T-helper 2 cell treated with Interferon-gamma antibody and Interleukin-4, amounts not matched to agents 5 μg/mL and 100 μg/mL, for 36 hours (primary cell): Measurements from ENCODE around the gene NRG2.

Source experiments
- DNase-seq: peaks from one replicate; pipeline ENCODE4 v3.0.0; 2021; ENCODE audit warnings: low spot score
- H3K27ac Mint-ChIP-seq: one replicate; pipeline ENCODE4 v1.8.0; 2021; ENCODE audit warnings: mild to moderate bottlenecking, mixed read lengths
- H3K27me3 Mint-ChIP-seq: one replicate; pipeline ENCODE4 v1.8.0; 2021; ENCODE audit warnings: low read depth, mixed read lengths
- H3K36me3 Mint-ChIP-seq: one replicate; pipeline ENCODE4 v1.8.0; 2021; ENCODE audit warnings: low read depth, mixed read lengths
- H3K4me1 Mint-ChIP-seq: one replicate; pipeline ENCODE4 v1.8.0; 2021; ENCODE audit warnings: low read depth, mixed read lengths
- H3K4me3 Mint-ChIP-seq: one replicate; pipeline ENCODE4 v1.8.0; 2022; ENCODE audit warnings: mild to moderate bottlenecking, moderate library complexity, mixed read lengths
- H3K9me3 Mint-ChIP-seq: one replicate; pipeline ENCODE4 v1.8.0; 2021; ENCODE audit warnings: mixed read lengths

The NRG2 gene

DNA sequence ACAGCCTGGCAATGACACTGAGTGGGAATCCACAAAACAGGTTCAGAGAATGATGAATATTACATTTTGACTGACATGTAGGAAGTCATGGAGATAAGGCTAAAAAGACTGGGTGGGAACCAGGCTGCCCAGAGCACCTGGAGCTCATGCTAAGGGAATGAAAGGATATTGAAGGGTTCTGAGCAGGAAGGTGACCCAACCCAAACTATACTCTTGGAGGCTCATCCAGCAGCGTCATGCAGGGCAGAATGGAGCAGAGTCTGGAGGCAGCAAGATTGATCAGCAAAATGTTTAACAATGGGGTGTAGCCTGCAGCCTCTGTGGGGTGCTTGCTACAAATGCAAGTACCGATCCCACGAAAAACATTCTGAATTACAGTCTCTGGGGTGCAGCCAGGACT lies 127.3 kb downstream of the NRG2 start:
- no peak overlapping the region for H3K4me3 Mint-ChIP-seq
- no peak for DNase-seq
- peaks cover 10% of the 10 kb centered on the region for H3K27me3 Mint-ChIP-seq
- H3K9me3 Mint-ChIP-seq = no peaks in the 10 kb centered on the region
- no peak overlapping the region for H3K27ac Mint-ChIP-seq
- H3K36me3 Mint-ChIP-seq = no peaks in the 10 kb centered on the region
- no peaks in the 10 kb centered on the region for H3K4me1 Mint-ChIP-seq

DNA sequence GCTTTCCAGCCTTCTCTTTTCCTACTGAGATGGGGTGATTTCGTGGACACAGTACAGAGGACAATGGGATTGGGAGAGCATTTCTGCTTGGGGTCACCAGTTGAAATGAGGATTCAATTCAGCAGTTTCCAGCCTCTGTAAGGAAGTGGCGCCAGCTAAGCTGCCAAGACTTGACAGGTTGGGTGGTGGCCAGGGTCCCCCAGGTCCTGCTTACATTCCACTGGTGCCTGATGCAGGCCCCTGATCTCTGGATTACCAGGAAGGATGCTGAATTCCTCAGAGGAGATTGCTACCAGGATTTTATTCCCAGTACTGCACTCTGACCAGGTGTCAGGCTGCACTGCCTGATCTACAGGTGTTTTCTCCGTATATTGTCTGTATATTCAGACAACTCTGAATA lies 127.8 kb downstream of the NRG2 start:
- Mint-ChIP-seq H3K4me3 (no peak overlapping the region), H3K27me3 (peaks cover 7% of the 10 kb centered on the region), H3K9me3 (no peaks in the 10 kb centered on the region), H3K4me1 (no peaks in the 10 kb centered on the region), H3K27ac (no peak overlapping the region), H3K36me3 (no peaks in the 10 kb centered on the region)
- DNase-seq = no peak

DNA sequence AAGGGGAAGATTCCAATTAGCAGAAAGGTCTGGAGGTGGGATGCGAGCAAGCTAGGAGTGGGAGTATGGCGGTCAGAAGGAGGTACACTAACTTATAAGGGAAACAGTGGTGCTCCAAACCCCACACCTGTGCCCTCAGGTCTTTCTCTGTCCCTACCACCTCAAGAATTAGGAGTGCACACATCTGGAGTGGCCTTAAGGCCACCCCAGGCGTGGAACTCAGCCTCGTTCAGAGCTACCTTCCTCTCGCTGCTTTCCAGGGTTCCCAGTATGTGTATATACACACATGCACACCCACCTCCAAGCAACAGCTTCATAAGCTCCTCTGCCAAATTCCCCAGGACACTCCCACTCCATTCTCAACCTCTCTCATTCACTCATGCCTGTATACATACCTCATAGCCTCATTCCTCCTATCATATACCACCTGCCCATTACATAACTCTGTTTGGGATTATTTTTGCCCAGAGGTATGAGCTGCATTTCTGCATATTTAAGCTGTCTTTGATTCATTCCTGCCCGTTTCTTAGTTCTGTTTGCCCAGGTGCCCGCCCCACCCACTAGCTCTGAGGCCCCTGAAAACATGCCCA lies 128.8 kb downstream of the NRG2 start:
- Mint-ChIP-seq H3K27ac (no peak overlapping the region), H3K4me1 (no peaks in the 10 kb centered on the region), H3K4me3 (no peak overlapping the region), H3K36me3 (no peaks in the 10 kb centered on the region), H3K9me3 (no peaks in the 10 kb centered on the region), H3K27me3 (peaks cover 7% of the 10 kb centered on the region)
- no peak for DNase-seq

DNA sequence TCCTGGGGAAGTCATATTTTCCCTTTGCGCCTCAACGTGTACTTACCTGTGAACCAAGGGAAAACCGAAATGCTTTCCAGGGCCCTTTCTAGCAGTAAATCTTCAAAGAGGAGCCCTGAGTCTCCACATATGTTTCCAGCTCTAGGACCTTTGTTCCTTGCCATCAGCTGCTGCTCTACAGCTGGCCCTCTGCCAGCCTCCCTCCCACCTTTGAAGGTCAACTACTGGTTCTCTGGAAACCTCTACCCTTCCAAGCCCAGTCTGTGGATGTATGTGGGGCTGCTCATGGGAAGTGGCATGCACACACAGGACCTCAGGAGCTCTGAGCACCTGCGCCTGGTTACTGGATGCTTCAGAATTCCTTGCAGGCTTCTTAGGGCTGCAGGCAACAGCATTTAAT lies 130.3 kb downstream of the NRG2 start:
- no peak for DNase-seq
- Mint-ChIP-seq H3K4me3 (no peak overlapping the region), H3K36me3 (no peaks in the 10 kb centered on the region), H3K27me3 (peaks cover 7% of the 10 kb centered on the region), H3K9me3 (no peaks in the 10 kb centered on the region), H3K27ac (no peak overlapping the region), H3K4me1 (no peaks in the 10 kb centered on the region)

DNA sequence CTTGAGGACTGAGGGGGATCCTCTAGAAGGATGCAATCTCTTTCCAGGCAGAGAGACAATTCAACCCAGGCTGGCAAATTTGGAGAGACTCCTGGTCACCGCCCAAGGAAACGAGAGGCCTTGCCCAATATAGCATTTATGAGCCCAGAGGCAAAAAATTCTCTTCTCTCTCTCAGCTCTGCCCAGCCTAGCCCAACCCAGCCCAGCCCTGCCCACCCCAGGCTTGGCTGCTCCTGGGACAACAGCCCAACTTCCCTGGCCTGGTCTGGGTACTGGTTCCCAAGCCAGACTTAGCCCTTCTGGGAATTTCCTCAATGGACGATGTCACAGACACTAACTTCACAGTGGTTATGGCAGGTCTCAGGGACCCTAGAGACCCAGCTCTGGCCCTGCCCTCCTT lies 130.9 kb downstream of the NRG2 start:
- no peaks in the 10 kb centered on the region for H3K4me1 Mint-ChIP-seq
- DNase-seq = no peak
- H3K9me3 Mint-ChIP-seq = no peaks in the 10 kb centered on the region
- H3K27me3 Mint-ChIP-seq = peaks cover 7% of the 10 kb centered on the region
- H3K4me3 Mint-ChIP-seq = no peak overlapping the region
- H3K36me3 Mint-ChIP-seq = no peaks in the 10 kb centered on the region
- H3K27ac Mint-ChIP-seq = no peak overlapping the region

DNA sequence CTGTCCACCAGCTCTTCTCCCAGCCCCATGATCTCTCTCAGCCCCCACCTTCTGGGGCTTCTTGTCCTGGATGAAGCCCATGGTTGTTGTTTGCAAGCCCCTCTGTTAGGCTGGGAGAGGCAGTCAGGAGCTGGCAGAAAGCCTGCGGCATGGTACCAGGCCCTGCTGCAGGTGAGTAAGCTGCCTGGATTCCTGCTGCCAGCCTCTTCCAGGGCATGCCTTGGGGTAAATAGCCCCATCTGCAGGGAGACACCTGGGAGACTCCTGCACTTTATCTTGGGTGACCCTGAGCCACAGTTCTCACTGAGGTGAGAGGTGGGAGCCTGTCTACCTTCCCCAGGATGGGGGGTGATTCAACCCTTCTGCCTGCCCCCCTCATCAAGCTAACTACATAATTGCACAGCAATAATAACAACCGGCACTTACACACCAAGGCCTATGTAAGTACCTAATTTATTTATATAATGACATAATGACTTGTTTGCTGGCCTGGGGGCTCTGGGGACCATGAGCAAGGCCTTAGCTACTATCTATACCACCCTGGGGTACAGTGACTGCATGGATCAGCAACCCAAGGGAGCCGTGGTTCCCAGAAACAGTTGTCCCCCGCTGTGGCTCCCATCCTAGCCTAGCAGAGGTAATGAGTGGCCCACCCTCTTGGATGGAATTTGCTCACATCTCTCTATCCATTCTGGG lies 131.5 kb downstream of the NRG2 start:
- no peak for DNase-seq
- no peaks in the 10 kb centered on the region for H3K9me3 Mint-ChIP-seq
- H3K36me3 Mint-ChIP-seq = no peaks in the 10 kb centered on the region

DNA sequence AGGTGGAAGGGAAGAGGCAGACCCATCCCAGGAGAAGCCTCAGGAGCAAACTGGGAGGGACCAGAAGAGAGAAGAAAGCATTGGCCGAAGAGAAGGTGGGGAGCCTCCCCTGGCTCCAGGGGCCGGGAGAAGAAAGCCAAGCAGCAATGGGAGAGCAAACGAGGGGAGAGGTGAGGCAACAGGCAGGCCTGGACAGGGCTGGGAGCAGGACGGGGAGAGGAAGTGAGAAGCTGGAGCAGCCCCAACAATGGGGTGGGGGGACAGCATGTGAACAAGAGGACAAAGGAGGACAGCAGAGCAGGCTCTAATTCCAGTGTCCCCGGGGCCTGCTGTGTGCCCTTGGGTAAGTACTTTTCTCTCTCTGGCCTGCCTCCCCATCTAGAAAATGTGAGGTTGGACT lies 132.2 kb downstream of the NRG2 start:
- no peaks in the 10 kb centered on the region for H3K9me3 Mint-ChIP-seq
- H3K27ac Mint-ChIP-seq = no peak overlapping the region
- H3K36me3 Mint-ChIP-seq = no peaks in the 10 kb centered on the region
- H3K27me3 Mint-ChIP-seq = peaks cover 7% of the 10 kb centered on the region
- DNase-seq = no peak
- no peaks in the 10 kb centered on the region for H3K4me1 Mint-ChIP-seq
- no peak overlapping the region for H3K4me3 Mint-ChIP-seq

More for the DNA sequence above, 131.5 kb downstream of the NRG2 start:
- Mint-ChIP-seq H3K27ac (no peak overlapping the region), H3K4me1 (no peaks in the 10 kb centered on the region), H3K4me3 (no peak overlapping the region), H3K27me3 (peaks cover 7% of the 10 kb centered on the region)

DNA sequence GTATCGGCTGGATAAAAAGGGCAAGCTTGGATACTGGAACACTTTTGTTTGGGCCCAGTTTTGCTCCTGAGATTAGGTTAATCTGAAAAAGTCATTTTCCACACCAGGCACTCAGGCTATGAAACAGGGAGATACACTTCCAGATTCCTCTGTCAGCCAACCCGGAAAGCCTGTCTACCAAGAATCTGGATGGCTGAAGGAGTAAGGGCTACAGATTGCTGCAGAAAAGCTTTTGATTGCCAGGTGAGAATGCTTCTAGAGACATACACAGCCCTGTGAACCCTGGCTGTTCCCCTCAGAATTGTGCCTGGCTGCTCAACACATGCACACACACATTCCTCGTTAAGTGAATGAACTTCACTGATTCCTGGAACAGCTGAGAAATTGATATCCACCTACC lies 133.1 kb downstream of the NRG2 start:
- H3K36me3 Mint-ChIP-seq = no peaks in the 10 kb centered on the region
- no peak overlapping the region for H3K27ac Mint-ChIP-seq
- H3K4me1 Mint-ChIP-seq = no peaks in the 10 kb centered on the region
- H3K27me3 Mint-ChIP-seq = peaks cover 2% of the 10 kb centered on the region
- no peak for DNase-seq
- H3K4me3 Mint-ChIP-seq = no peak overlapping the region
- H3K9me3 Mint-ChIP-seq = no peaks in the 10 kb centered on the region

DNA sequence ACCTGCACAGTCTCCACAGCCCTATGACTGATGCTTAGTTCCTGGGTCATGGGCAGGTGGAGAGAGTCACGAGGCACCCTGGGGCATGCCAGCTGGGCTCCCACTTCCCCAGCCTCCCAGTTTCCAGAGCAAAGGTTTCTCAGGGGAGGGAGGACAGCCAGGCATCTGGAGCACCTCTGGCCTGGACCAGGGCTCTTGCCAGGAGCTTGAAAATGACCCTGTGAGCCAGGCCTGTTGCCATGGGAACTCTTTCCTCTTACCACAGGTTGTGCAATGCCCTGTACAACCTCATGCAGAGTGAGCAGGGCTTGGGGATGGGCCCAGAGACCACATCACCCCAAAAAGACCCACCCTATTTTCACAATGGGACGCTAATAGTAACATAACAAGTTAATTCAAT lies 134.3 kb downstream of the NRG2 start:
- H3K4me1 Mint-ChIP-seq = no peaks in the 10 kb centered on the region
- no peaks in the 10 kb centered on the region for H3K9me3 Mint-ChIP-seq
- DNase-seq = no peak
- no peak overlapping the region for H3K4me3 Mint-ChIP-seq
- H3K27me3 Mint-ChIP-seq = peaks cover 2% of the 10 kb centered on the region
- H3K36me3 Mint-ChIP-seq = no peaks in the 10 kb centered on the region
- no peak overlapping the region for H3K27ac Mint-ChIP-seq

DNA sequence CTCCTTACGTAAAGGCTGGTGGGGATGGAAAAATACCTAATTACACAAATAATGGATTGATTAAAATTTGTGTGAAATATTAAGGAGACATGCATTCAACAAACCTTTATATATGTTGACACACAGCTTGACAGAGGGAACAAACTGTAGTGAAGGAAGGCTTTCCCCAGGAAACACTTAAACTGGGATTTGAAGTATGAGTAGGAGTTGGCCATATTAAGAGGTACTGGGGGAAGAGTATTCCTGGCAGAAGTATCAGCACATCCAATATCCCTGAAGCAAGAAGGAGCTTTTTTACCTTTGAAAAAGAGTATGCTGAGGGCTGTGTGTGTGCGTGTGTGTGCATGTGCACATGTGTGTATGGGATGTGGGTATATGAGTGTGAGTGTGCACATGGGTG lies 136.4 kb downstream of the NRG2 start:
- no peak overlapping the region for H3K4me3 Mint-ChIP-seq
- no peak overlapping the region for H3K27ac Mint-ChIP-seq
- no peaks in the 10 kb centered on the region for H3K4me1 Mint-ChIP-seq
- no peak for DNase-seq
- no peaks in the 10 kb centered on the region for H3K36me3 Mint-ChIP-seq
- no peaks in the 10 kb centered on the region for H3K9me3 Mint-ChIP-seq
- peaks cover 19% of the 10 kb centered on the region for H3K27me3 Mint-ChIP-seq

DNA sequence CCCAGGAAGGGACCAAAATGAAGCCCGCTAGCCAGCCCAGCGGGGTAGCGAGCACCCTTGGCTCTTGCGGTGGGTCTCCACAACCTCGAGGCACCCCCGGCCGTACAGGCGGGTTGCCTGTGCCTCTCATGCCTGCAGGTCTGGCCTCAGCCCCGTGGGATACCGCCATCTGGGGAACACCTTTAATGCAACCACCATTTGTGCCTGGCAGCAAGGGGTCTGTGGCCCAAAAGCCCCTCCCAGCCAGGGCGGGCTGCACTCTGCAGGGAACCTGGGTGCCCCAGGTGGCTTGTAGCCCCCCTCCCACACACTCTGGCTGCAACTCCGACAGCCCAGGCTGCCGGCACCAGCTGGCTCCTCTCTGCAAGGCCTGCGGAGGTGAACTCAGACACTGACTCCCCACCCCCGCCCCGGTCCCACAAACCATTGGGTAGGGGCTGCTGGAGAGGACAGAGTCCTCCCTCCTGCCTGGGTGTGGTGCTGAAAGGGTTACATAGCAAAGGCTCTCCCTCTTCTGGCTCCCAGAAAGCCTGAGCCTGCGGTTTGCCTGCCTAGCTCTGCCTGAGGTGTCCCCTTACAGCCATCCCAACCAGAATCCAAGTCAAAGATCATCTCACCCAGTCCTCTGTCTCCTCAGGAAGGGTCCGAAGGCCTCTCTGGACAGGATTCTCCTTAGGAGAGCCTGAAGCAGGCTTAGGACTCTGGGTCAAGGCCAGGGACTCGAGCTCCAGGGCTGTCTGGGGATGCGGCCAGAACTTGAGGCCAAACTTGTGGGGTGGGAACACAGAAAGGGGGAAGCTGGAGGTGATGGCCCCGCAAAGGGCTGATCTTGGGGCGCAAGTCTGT lies 138.1 kb downstream of the NRG2 start:
- H3K27ac Mint-ChIP-seq = no peak overlapping the region
- no peak overlapping the region for H3K4me3 Mint-ChIP-seq
- no peaks in the 10 kb centered on the region for H3K9me3 Mint-ChIP-seq
- H3K4me1 Mint-ChIP-seq = no peaks in the 10 kb centered on the region
- H3K27me3 Mint-ChIP-seq = peaks cover 30% of the 10 kb centered on the region
- no peak for DNase-seq
- H3K36me3 Mint-ChIP-seq = no peaks in the 10 kb centered on the region

DNA sequence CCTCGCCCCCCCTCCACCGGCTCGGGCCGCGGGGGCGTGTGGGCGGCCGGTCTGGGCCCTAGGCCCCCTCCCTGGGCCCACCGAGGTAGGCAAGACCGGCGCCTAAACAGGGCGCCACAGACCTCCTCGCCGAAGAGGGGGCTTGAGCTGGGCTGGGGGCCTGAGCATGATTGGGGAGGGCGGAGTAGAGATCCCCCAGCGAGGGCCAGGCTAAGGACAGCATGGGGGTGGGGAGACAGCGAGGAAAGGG lies 138.6 kb downstream of the NRG2 start:
- Mint-ChIP-seq H3K27me3 (peaks cover 32% of the 10 kb centered on the region), H3K4me3 (no peak overlapping the region), H3K27ac (no peak overlapping the region)

DNA sequence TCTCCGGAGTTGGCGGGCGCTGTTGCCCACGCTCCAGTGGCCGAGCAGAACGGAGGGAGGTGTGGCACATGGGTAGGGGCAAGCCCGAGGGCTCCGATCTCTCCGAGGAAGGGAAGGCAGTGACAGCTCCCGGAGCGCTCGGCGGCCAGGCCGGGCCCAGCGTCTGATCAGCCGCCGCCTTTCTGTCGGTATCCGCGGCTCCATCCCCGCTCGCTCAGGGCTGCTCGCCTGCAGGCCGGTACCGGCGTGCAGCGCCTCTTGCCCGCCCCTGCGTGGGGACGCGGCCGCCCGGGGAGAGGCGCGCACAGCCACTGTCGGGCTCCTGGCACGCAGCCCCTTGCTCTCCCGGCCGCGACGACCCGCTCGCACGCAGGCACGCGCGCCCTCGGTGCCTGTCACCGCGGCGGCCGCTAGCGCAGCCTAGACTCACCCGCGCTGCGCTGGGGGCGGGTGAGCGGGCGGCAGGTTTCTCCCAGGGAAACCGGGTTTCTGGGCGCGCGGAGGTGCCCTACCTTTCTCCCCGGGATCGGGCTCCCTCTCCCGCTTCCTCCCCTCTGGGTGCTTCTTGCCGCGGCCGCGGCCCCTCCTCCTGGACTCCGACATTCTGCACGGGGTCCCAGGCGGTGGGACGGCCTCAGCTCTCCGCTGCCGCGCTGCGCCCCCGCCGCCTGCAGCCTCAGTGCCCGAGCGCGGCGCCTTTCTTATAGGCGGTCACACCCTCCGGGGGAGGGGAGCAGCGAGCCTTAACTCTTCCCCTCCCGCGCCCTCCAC lies 139.1 kb downstream of the NRG2 start:
- DNase-seq = no peak
- Mint-ChIP-seq H3K27ac (no peak overlapping the region), H3K4me1 (no peaks in the 10 kb centered on the region), H3K36me3 (no peaks in the 10 kb centered on the region), H3K27me3 (peaks cover 32% of the 10 kb centered on the region), H3K4me3 (no peak overlapping the region), H3K9me3 (no peaks in the 10 kb centered on the region)

More for the DNA sequence above, 138.6 kb downstream of the NRG2 start:
- no peak for DNase-seq
- no peaks in the 10 kb centered on the region for H3K9me3 Mint-ChIP-seq
- no peaks in the 10 kb centered on the region for H3K4me1 Mint-ChIP-seq
- H3K36me3 Mint-ChIP-seq = no peaks in the 10 kb centered on the region

DNA sequence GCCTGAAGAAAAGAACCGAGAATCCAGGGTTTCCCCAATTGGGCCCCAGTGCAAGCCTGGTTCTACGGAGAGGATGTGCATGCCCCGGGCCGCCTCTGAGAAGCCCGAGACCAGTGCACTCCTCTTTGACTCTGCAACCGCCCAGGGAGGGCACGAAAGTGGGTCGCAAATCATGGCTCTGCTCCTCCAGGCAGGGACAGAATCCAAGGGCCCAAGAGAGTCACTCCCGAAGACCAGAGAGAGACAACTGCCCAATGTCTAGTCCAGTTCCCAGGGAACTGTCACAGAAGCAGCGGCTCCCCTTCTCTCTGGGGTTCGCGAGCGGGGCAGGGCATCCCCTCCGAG lies 139.7 kb downstream of the NRG2 start:
- DNase-seq = no peak
- peaks cover 32% of the 10 kb centered on the region for H3K27me3 Mint-ChIP-seq
- no peak overlapping the region for H3K4me3 Mint-ChIP-seq
- H3K27ac Mint-ChIP-seq = no peak overlapping the region
- H3K4me1 Mint-ChIP-seq = no peaks in the 10 kb centered on the region
- H3K9me3 Mint-ChIP-seq = no peaks in the 10 kb centered on the region
- H3K36me3 Mint-ChIP-seq = no peaks in the 10 kb centered on the region
